GM12878 (cell line): ENCODE measurements around the gene EGFR. TPM values are rescaled to one million over a fixed set of nuclear protein-coding genes. Genes with fewer than 3 reads are reported as not detected.

ENCODE experiments used
- ATAC-seq: fragments of 200-7000 bp; cut with Tn5 transposase; 3 replicates; pipeline ENCODE4 v1.9.1; 2020; ENCODE audit warnings: mild to moderate bottlenecking, moderate library complexity
- BruUV-seq: library from RNA; stranded (reverse); fragments of 400-500 nt; replicated peaks from 2 replicates; lab custom pipeline; 2021; lab: Mats Ljungman, UMichigan
- CTCF ChIA-PET: fragments of 300-600 bp; sonication (Branson Sonifier 250); formaldehyde crosslinking; extraction: SDS; loops from one replicate; lab custom pipeline; 2021; ENCODE audit warnings: inconsistent platforms; lab: Yijun Ruan, JAX
- POLR2A ChIA-PET: fragments of 350-600 bp; formaldehyde crosslinking; extraction: SDS; loops from one replicate; lab custom pipeline; 2021; ENCODE audit warnings: inconsistent platforms; lab: Charles Lee
- RAD21 ChIA-PET: fragments of 300-600 bp; sonication (Branson Sonifier 250); formaldehyde crosslinking; loops from one replicate; lab custom pipeline; 2023; ENCODE audit warnings: antibody characterized with exemption; ENCODE audit not compliant: unreplicated experiment; lab: Charles Lee
- SMC1A ChIA-PET: fragments of 300-600 bp; sonication (Branson Sonifier 250); formaldehyde crosslinking; loops from one replicate; lab custom pipeline; 2023; ENCODE audit not compliant: unreplicated experiment, uncharacterized antibody; lab: Charles Lee
- DNase-seq: peaks from one replicate; pipeline ENCODE4 v3.0.0-alpha.2; 2011; ENCODE audit warnings: low read depth, low spot score
- FAIRE-seq: peaks from 3 replicates; lab custom pipeline; 2011; peaks lifted over from hg19 to GRCh38; lab: Jason Lieb, UNC
- H2AFZ ChIP-seq: 2 replicates; pipeline ENCODE4 v1.6.0; 2011; ENCODE audit warnings: low read depth, low read length, control low read depth; ENCODE audit not compliant: control insufficient read depth
- H3K27ac ChIP-seq: 2 replicates; pipeline ENCODE4 v1.5.1; 2011; ENCODE audit warnings: control low read depth; ENCODE audit not compliant: control insufficient read depth, insufficient read depth
- H3K27me3 ChIP-seq, 2 experiments: replicated peaks in 1 of 2; 2 replicates each; pipeline versions ENCODE4 v1.6.0 to v1.6.1; 2011; ENCODE audit warnings: low read length in 1 of 2; ENCODE audit not compliant: control insufficient read depth in 2 of 2, insufficient read depth in 2 of 2
- H3K36me3 ChIP-seq, 2 experiments: 2 replicates each; pipeline ENCODE4 v1.5.1; 2011; ENCODE audit warnings: low read length in 1 of 2; ENCODE audit not compliant: control insufficient read depth in 2 of 2, insufficient read depth in 2 of 2
- H3K4me1 ChIP-seq: 2 replicates; pipeline ENCODE4 v1.6.1; 2011; ENCODE audit warnings: mild to moderate bottlenecking, low read length, moderate library complexity, mixed read lengths; ENCODE audit not compliant: control insufficient read depth, insufficient read depth
- H3K4me2 ChIP-seq: 2 replicates; pipeline ENCODE4 v1.6.0; 2011; ENCODE audit warnings: control low read depth; ENCODE audit not compliant: control insufficient read depth, insufficient read depth
- H3K4me3 ChIP-seq: fragments of 200-600 bp; sonication (generic); 2 replicates; pipeline ENCODE4 v1.5.1; 2016
- H3K79me2 ChIP-seq: 2 replicates; pipeline ENCODE4 v1.6.0; 2011; ENCODE audit warnings: low read length; ENCODE audit not compliant: control insufficient read depth, insufficient read depth
- H3K9ac ChIP-seq: 2 replicates; pipeline ENCODE4 v1.8.0; 2011; ENCODE audit warnings: low read length, control low read depth, mixed read lengths; ENCODE audit not compliant: control insufficient read depth, insufficient read depth
- H3K9me3 ChIP-seq: replicated peaks from 3 replicates; pipeline ENCODE4 v1.5.1; 2011; ENCODE audit warnings: mild to moderate bottlenecking, low read length; ENCODE audit not compliant: control insufficient read depth, insufficient read depth
- H4K20me1 ChIP-seq: 2 replicates; pipeline ENCODE4 v1.6.0; 2011; ENCODE audit not compliant: control insufficient read depth, insufficient read depth
- CTCF ChIP-seq, 3 experiments: IDR thresholded peaks in 2 of 3; conservative IDR thresholded peaks in 1 of 3; 2 replicates each; pipeline ENCODE4 v1.5.1; 2011; ENCODE audit warnings: low read depth in 3 of 3, low read length in 3 of 3, mild to moderate bottlenecking in 3 of 3, control low read depth in 2 of 3, moderate library complexity in 2 of 3, inconsistent platforms in 1 of 3, mixed read lengths in 1 of 3; ENCODE audit not compliant: control insufficient read depth in 2 of 3, insufficient read depth in 1 of 3; ENCODE audit errors: extremely low read depth in 1 of 3
- ZBTB33 ChIP-seq: fragments of 450-650 bp; IDR thresholded peaks from 2 replicates; pipeline ENCODE4 v1.6.1; 2017; ENCODE audit warnings: mild to moderate bottlenecking
- ZNF24 ChIP-seq: fragments of 450-650 bp; IDR thresholded peaks from 2 replicates; pipeline ENCODE4 v1.6.1; 2017; ENCODE audit warnings: antibody characterized with exemption, mild to moderate bottlenecking
- ZZZ3 ChIP-seq: IDR thresholded peaks from 2 replicates; pipeline ENCODE4 v1.6.1; 2011; ENCODE audit warnings: low read depth; ENCODE audit not compliant: control insufficient read depth, insufficient read length
- WGBS: methylation state at CpG from one replicate; pipeline ENCODE4 v1.1.6; 2016; ENCODE audit warnings: low lambda C conversion rate; ENCODE audit not compliant: insufficient replicate concordance, insufficient coverage; ENCODE audit errors: missing lambda C conversion rate; 5-methylcytosine and 5-hydroxymethylcytosine counted together
- in situ Hi-C: fragments of 300-500 bp; cut with MboI; formaldehyde crosslinking; loops from 9 replicates; pipeline ENCODE4 v1.14.3; 2018; ENCODE audit warnings: mixed read lengths
- intact Hi-C: fragments of 100-400 bp; cut with micrococcal nuclease; formaldehyde crosslinking; loops from one replicate; pipeline ENCODE4 v1.14.2; 2022; ENCODE audit not compliant: unreplicated experiment
- polyA plus RNA-seq, 11 experiments: library from polyadenylated mRNA; depleted of rRNA in 4 of 11; unstranded in 6 of 11; stranded (reverse) in 5 of 11; fragments of >200 nt; fragmentation: Nextera tagmentation in 4 of 11; fragmentation: Illumina TruSeq in 1 of 11; extraction: Ambion mirVana in 4 of 11; extraction: Trizol in 1 of 11; gene quantifications; 1 replicate in 1 of 11; 2 replicates in 10 of 11; pipeline versions ENCODE4 v1.2.1 to v1.2.3, GENCODE V29; 2011 to 2016; ENCODE audit warnings: inconsistent platforms in 2 of 11, missing spikeins in 2 of 11, low read depth in 1 of 11
- total RNA-seq, 4 experiments: library from RNA; depleted of rRNA in 3 of 4; stranded (reverse); fragments of >200 nt in 3 of 4; fragmentation: Illumina TruSeq in 1 of 4; extraction: Trizol in 1 of 4; gene quantifications; 2 replicates each; pipeline versions ENCODE4 v1.2.1 to v1.2.3, GENCODE V29; 2013 to 2021

The EGFR gene
- total and polyA plus RNA-seq, 10 of the 15 experiments (the other 5 are each of a cell fraction or from before 2014, with no cell fraction given): 0.01 to 0.31 TPM; not detected in 8

GRCh38 chr7:55188590-55189138 lies 169.8 kb downstream of the EGFR start (continued):
- TF ChIP-seq ZBTB33: no peak

- no peak overlapping the region for H3K4me3 ChIP-seq
- no peaks in the 10 kb centered on the region for H3K4me1 ChIP-seq
- RAD21 ChIA-PET: no interaction called here
- no peak for DNase-seq
- BruUV-seq: no TSS peak
- H4K20me1 ChIP-seq: no peaks in the 10 kb centered on the region
- TF ChIP-seq ZNF24: 0 out of 2 replicates have a peak, but pooled peaks have one; percentile 51
- no peak for TF ChIP-seq ZZZ3
- TF ChIP-seq CTCF (IDR thresholded peaks at IDR 0.05 in 2 of 3, conservative IDR thresholded peaks at IDR 0.05 in 1 of 3; ENCODE audit: control insufficient read depth in 2 of 3, extremely low read depth in 1 of 3, insufficient read depth in 1 of 3, low read depth in 3 of 3, low read length in 3 of 3): 0 out of 6 replicates have a peak, but pooled peaks of 1 of the 3 experiments have one; percentile 4
- TF ChIP-seq, all 136 proteins: peak for 2
- intact Hi-C loops: no loop called here
- in situ Hi-C loops: no loop called here
- no peaks in the 10 kb centered on the region for H3K9me3 ChIP-seq
- no peak overlapping the region for H3K27ac ChIP-seq
- CTCF ChIA-PET: interaction anchor here (0.7 kb wide), 1 partner anchor 113 kb away, joined by 3 read pairs; no protein-coding TSS in a partner anchor
- FAIRE-seq: no peak
- H3K36me3 ChIP-seq: no peaks in the 10 kb centered on the region
- no peak overlapping the region for H2AFZ ChIP-seq
- H3K79me2 ChIP-seq: no peaks in the 10 kb centered on the region
- no peak for ATAC-seq
- 32% methylated on average over 11 of the region's 11 CpGs for WGBS
- no peaks in the 10 kb centered on the region; a peak in 1 of 4 replicates for H3K27me3 ChIP-seq
- H3K4me2 ChIP-seq: no peak overlapping the region
- SMC1A ChIA-PET: no interaction called here
- POLR2A ChIA-PET: interaction anchor here (0.6 kb wide), 1 partner anchor 296 kb away, joined by 3 read pairs; no protein-coding TSS in a partner anchor
- H3K9ac ChIP-seq: no peak overlapping the region
These were observed 170.4 kb downstream of the EGFR start for GRCh38 chr7:55189146-55189766.
